ENCODE results near the gene EIF3B.
"Not testable (repeated sequence)": the region's sequence is repeated elsewhere in the genome, so short reads cannot be mapped to it uniquely, and the experiment has no call there.

Gene EIF3B

DNA sequence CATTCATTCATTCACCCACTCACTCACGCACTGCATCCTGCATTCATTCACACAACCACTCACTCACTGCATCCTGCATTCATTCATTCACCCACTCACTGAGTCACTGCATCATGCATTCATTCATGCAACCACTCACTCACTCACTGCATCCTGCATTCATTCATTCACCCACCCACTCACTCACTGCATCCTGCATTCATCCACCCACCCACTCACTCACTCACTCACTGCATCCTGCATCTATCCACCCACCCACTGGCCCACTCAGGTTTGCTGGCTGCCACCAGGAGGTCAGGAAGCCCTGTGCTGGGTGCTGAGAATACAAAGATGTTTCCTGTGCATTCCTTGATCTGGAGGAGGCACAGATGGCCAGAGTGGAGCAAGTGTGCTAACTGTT is 38.0 kb upstream of the EIF3B start:
- Histone ChIP-seq H3K9me3 (ENCODE audit: control insufficient read depth in 1 of 2, low read length in 2 of 2) (no peaks in the 10 kb centered on the region), H3K27me3 (ENCODE audit: low read depth, low read length) (no peaks in the 10 kb centered on the region), H3K27ac (ENCODE audit: low read length) (no peak overlapping the region), H3K4me3 (ENCODE audit: low read depth in 1 of 2, low read length in 2 of 2) (no peak overlapping the region), H3K36me3 (ENCODE audit: control insufficient read depth in 1 of 2, insufficient read depth in 2 of 2, low read length in 2 of 2) (no peaks in the 10 kb centered on the region), H3K4me1 (ENCODE audit: control insufficient read depth in 1 of 2, insufficient read depth in 2 of 2, low read length in 2 of 2) (peaks cover 0 to 5% of the 10 kb centered on the region in 2 donors)

DNA sequence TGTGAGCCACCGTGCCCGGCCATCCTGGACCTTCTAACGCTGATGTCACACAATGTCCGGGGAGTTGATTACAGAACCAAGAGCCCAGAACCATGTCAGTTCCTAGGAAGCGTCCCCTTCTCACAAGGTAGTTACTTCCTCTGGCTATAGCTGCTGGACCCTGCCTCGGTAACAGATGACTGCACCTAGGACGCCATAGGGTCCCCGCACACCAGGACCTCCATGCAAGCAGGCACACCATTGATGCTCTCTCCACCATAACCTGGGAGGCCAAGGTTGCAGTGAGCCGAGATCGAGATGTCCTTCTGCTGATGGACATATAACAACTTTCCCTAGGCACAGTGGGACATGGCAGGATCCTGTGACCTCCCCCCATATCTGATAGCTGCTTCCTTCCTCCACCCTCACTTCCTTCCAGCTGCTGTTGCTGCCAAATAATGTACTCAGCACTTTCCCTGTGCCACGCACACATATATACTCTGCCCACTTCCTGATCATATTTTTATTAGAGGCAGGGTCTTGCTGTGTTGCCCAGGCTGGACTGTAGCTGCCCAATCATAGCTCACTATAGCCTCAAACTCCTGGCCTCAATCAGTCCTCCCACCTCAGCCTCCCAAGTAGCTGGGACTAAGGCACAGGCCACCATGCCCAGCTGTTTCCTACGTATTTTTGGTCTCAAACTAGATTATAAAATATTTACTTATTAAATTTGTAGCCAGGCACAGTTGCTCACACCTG is 36.9 kb upstream of the EIF3B start:
- Histone ChIP-seq H3K27me3 (ENCODE audit: low read depth, low read length) (no peaks in the 10 kb centered on the region), H3K27ac (ENCODE audit: low read length) (no peak overlapping the region), H3K4me3 (ENCODE audit: low read depth in 1 of 2, low read length in 2 of 2) (no peak overlapping the region), H3K9me3 (ENCODE audit: control insufficient read depth in 1 of 2, low read length in 2 of 2) (no peaks in the 10 kb centered on the region), H3K4me1 (ENCODE audit: control insufficient read depth in 1 of 2, insufficient read depth in 2 of 2, low read length in 2 of 2) (peaks cover 0 to 5% of the 10 kb centered on the region in 2 donors), H3K36me3 (ENCODE audit: control insufficient read depth in 1 of 2, insufficient read depth in 2 of 2, low read length in 2 of 2) (no peaks in the 10 kb centered on the region)

DNA sequence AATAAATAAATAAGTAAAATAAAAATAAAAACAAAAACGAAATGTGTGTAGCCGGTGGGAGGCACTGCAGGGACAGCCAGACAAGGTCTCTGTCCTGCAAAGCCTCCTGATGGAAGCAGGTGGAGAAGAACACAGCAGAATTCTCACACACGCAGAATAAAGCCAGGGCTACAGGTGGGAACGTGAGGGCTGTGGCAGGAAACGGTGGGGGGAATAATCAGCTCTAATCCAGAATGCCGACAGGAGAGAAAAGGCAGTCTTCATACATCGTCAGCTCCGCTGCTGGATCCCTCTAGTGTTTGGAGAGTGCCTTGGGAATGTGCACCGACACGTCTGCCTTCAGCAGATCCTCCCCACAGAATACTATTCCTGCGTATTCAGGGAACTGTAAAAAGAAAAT is 33.6 kb upstream of the EIF3B start:
- H3K27ac ChIP-seq (ENCODE audit: low read length): no peak overlapping the region
- no peak overlapping the region for H3K4me3 ChIP-seq (ENCODE audit: low read depth in 1 of 2, low read length in 2 of 2)
- no peaks in the 10 kb centered on the region for H3K36me3 ChIP-seq (ENCODE audit: control insufficient read depth in 1 of 2, insufficient read depth in 2 of 2, low read length in 2 of 2)
- H3K4me1 ChIP-seq (ENCODE audit: control insufficient read depth in 1 of 2, insufficient read depth in 2 of 2, low read length in 2 of 2): no peaks in the 10 kb centered on the region
- no peaks in the 10 kb centered on the region for H3K9me3 ChIP-seq (ENCODE audit: control insufficient read depth in 1 of 2, low read length in 2 of 2)
- no peaks in the 10 kb centered on the region for H3K27me3 ChIP-seq (ENCODE audit: low read depth, low read length)

DNA sequence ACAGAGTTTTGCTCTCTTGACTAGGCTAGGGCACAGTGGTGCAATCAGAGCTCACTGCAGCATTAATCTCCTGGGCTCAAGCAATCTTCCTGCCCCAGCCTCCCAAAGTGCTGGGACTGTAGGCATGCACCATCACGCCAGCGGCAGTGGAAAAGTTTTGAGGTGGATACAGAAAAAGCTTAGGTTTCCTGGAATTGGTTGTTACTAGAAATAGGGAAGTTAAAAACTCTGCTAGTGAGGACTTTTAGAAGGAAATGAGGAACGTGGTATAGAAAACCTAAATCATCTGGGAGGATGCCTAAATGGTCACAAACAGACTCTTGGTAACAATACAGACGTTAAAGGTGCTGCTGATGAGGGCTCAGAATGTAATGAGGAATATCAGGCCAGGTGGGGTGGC is 29.5 kb upstream of the EIF3B start:
- Histone ChIP-seq H3K4me1 (ENCODE audit: control insufficient read depth in 1 of 2, insufficient read depth in 2 of 2, low read length in 2 of 2) (no peaks in the 10 kb centered on the region), H3K27ac (ENCODE audit: low read length) (no peak overlapping the region)

DNA sequence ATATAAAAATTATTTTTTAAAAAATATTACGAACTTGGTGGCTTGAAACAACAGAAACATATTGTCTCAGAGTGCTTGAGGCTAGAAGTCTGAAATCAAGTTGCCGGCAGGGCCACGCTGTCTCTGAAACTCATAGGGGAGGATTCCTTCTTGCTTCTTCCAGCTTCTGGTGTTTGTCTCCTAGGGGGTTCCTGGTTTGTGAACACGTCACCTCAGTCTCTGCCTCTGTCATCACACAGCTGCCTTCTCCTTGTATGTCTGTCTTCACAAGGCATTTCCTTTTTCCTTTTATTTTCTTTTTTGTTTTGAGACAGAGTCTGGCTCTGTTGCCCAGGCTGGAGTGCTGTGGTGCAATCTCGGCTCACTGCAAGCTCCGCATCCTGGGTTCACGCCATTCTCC is 27.7 kb upstream of the EIF3B start:
- H3K36me3 ChIP-seq (ENCODE audit: control insufficient read depth in 1 of 2, insufficient read depth in 2 of 2, low read length in 2 of 2): no peaks in the 10 kb centered on the region
- no peaks in the 10 kb centered on the region for H3K9me3 ChIP-seq (ENCODE audit: control insufficient read depth in 1 of 2, low read length in 2 of 2)
- no peak overlapping the region for H3K4me3 ChIP-seq (ENCODE audit: low read depth in 1 of 2, low read length in 2 of 2)
- no peaks in the 10 kb centered on the region for H3K4me1 ChIP-seq (ENCODE audit: control insufficient read depth in 1 of 2, insufficient read depth in 2 of 2, low read length in 2 of 2)
- no peak overlapping the region for H3K27ac ChIP-seq (ENCODE audit: low read length)
- H3K27me3 ChIP-seq (ENCODE audit: low read depth, low read length): no peaks in the 10 kb centered on the region

More for the DNA sequence above, 29.5 kb upstream of the EIF3B start:
- H3K36me3 ChIP-seq (ENCODE audit: control insufficient read depth in 1 of 2, insufficient read depth in 2 of 2, low read length in 2 of 2): no peaks in the 10 kb centered on the region
- no peaks in the 10 kb centered on the region for H3K27me3 ChIP-seq (ENCODE audit: low read depth, low read length)
- no peaks in the 10 kb centered on the region for H3K9me3 ChIP-seq (ENCODE audit: control insufficient read depth in 1 of 2, low read length in 2 of 2)
- H3K4me3 ChIP-seq (ENCODE audit: low read depth in 1 of 2, low read length in 2 of 2): no peak overlapping the region

DNA sequence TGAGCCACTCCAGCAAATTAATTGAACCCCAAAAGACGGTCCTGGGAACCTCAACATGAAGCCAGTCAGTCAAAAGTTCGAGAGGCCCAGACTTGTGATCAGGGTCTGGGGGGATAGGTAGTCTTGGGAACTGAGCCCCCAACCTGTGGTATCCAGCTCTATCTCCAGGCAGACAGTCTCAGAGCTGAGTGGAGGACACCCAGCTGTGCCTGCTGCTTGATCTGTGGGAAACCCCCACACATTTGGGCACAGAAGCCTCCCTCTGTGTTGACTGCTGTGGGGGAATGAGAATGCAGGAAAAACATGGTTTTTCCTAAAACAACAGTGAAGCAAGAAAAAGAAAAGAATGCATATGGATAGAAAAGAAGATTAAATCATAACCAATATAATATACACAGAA is 24.1 kb upstream of the EIF3B start:
- H3K27me3 ChIP-seq (ENCODE audit: low read depth, low read length): no peaks in the 10 kb centered on the region
- H3K27ac ChIP-seq (ENCODE audit: low read length): no peak overlapping the region
- no peaks in the 10 kb centered on the region for H3K4me1 ChIP-seq (ENCODE audit: control insufficient read depth in 1 of 2, insufficient read depth in 2 of 2, low read length in 2 of 2)
- H3K36me3 ChIP-seq (ENCODE audit: control insufficient read depth in 1 of 2, insufficient read depth in 2 of 2, low read length in 2 of 2): no peaks in the 10 kb centered on the region
- no peaks in the 10 kb centered on the region for H3K9me3 ChIP-seq (ENCODE audit: control insufficient read depth in 1 of 2, low read length in 2 of 2)
- no peak overlapping the region for H3K4me3 ChIP-seq (ENCODE audit: low read depth in 1 of 2, low read length in 2 of 2)

DNA sequence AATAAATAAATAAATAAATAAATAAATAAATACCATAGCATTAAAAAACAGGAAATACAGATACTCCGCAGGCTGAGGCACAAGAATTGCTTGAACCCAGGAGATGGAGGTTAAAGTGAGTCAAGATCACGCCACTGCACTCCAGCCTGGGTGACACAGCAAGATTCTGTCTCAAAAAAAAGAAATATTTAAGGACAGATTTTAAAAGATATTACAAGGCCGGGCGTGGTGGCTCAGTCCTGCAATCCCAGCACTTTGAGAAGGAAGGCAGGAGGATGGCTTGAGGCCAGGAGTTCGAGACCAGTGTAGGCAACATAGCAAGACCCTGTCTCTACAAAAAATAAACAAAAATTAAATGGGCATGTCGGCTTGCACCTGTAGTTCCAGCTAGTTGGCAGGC is 22.9 kb upstream of the EIF3B start:
- Histone ChIP-seq H3K36me3 (ENCODE audit: control insufficient read depth in 1 of 2, insufficient read depth in 2 of 2, low read length in 2 of 2) (no peaks in the 10 kb centered on the region), H3K27ac (ENCODE audit: low read length) (no peak overlapping the region), H3K4me3 (ENCODE audit: low read depth in 1 of 2, low read length in 2 of 2) (no peak overlapping the region), H3K4me1 (ENCODE audit: control insufficient read depth in 1 of 2, insufficient read depth in 2 of 2, low read length in 2 of 2) (no peaks in the 10 kb centered on the region), H3K9me3 (ENCODE audit: control insufficient read depth in 1 of 2, low read length in 2 of 2) (no peaks in the 10 kb centered on the region), H3K27me3 (ENCODE audit: low read depth, low read length) (no peaks in the 10 kb centered on the region)

DNA sequence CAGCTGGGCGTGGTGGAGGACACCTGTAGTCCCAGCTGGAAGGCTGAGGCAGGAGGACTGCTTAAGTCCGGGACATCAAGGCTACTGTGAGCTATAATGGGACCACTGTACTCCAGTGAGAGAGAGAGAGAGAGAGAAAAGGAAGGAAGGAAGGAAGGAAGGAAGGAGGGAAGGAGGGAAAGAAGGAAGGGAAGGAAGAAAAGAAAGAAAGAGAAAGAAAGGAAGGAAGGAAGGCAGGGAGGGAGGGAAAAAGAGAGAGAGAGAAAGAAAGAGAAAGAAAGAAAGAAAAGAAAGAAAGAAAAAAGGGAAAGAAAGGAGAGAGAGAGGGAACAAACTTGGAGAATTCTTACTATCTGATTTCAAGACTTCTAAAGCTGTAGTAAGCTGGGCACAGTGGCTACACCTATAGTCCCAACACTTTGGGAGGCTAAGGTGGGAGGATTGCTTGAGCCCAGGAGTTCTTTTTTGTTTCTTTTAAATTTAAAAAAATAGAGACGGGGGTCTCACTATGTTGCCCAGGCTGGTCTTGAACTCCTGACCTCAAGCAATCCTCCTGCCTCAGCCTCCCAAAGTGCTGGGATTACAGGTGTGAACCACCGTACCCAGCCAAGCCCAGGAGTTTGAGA is 21.9 kb upstream of the EIF3B start:
- not testable (repeated sequence) for H3K4me1 ChIP-seq (ENCODE audit: control insufficient read depth in 1 of 2, insufficient read depth in 2 of 2, low read length in 2 of 2); H3K27ac ChIP-seq (ENCODE audit: low read length); H3K4me3 ChIP-seq (ENCODE audit: low read depth in 1 of 2, low read length in 2 of 2); H3K9me3 ChIP-seq (ENCODE audit: control insufficient read depth in 1 of 2, low read length in 2 of 2); H3K36me3 ChIP-seq (ENCODE audit: control insufficient read depth in 1 of 2, insufficient read depth in 2 of 2, low read length in 2 of 2); H3K27me3 ChIP-seq (ENCODE audit: low read depth, low read length)

DNA sequence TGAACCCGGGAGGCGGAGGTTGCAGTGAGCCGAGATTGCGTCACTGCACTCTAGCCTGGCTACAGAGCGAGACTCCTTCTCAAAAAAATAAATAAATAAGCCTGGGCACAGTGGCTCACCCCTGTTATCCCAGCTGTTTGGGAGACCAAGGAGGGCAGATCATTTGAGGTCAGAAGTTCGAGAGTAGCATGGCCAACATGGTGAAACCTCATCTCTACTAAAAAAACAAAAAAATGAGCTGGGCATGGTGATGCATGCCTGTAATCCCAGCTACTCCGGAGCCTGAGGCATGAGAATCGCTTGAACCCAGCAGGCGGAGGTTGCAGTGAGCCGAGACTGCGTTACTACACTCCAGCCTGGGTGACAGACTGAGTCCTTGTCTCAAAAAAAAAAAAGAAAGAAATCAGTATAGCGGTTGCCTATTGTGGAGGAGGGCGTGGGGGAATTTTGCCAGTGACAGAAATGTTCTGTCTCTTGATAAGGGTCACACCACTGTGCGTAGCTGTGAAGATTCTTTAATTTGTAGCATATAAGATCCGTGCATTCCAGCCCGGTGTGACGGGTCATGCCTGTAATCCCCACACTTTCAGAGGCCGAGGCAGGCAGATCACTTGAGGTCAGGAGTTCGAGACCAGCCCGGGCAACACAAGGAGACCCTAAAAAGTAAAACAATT is 17.9 kb upstream of the EIF3B start:
- H3K27me3 ChIP-seq (ENCODE audit: low read depth, low read length): no peaks in the 10 kb centered on the region
- H3K27ac ChIP-seq (ENCODE audit: low read length): no peak overlapping the region
- H3K36me3 ChIP-seq (ENCODE audit: control insufficient read depth in 1 of 2, insufficient read depth in 2 of 2, low read length in 2 of 2): no peaks in the 10 kb centered on the region
- no peak overlapping the region for H3K4me3 ChIP-seq (ENCODE audit: low read depth in 1 of 2, low read length in 2 of 2)
- H3K9me3 ChIP-seq (ENCODE audit: control insufficient read depth in 1 of 2, low read length in 2 of 2): no peaks in the 10 kb centered on the region
- H3K4me1 ChIP-seq (ENCODE audit: control insufficient read depth in 1 of 2, insufficient read depth in 2 of 2, low read length in 2 of 2): no peaks in the 10 kb centered on the region

DNA sequence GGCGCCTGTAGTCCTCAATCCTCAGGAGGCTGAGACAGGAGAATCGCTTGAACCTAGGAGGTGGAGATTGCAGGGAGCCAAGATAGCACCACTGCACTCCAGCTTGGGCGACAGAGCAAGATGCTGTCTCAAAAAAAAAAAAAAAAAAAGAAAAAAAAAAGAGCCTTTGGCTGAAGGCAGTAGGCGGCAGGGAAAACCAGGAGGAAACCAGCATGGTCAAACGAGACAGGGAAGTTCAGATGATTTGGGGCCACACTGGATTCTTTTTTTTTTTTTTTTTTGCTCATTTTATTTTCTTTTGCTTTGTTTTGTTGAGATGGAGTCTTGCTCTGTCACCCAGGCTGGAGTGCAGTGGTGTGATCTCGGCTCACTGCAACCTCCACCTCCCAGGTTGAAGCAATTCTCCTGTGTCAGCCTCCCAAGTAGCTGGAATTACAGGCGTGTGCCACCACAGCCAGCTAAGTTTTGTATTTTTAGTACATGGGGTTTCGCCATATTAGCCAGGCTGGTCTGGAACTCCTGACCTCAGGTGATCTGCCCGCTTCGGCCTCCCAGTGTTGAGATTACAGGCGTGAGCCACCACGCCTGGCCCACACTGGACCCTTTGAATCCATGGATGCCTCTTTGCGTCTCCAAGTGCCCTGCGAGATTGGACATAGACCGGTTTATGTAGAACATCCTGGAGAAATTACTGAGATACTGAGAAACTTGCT is 7.1 kb upstream of the EIF3B start:
- H3K4me3 ChIP-seq (ENCODE audit: low read depth in 1 of 2, low read length in 2 of 2): peak overlapping the region in 1 of 2 donors; percentile 28
- not testable (repeated sequence) for H3K4me1 ChIP-seq (ENCODE audit: control insufficient read depth in 1 of 2, insufficient read depth in 2 of 2, low read length in 2 of 2); H3K27ac ChIP-seq (ENCODE audit: low read length)

DNA sequence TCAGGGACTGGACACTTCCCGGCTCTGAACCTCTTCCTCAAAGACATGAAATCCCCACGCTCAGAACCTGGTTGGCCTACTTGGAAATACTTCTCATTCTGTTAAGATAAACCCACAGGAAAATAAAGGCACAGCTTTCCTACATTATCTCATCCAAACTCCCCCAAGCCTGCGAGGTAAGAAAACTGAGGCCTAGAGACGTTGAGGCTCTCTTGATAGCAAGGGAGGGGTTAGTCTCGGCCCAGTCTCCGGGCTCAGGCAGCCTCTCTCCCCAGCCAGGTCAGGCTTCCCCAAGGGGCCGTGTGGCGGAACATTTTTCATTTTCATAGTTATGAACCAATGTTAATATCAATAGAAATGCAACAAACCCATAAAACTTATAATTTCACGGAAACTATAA is 4.6 kb upstream of the EIF3B start:
- Histone ChIP-seq H3K27ac (ENCODE audit: low read length) (no peak overlapping the region), H3K9me3 (ENCODE audit: control insufficient read depth in 1 of 2, low read length in 2 of 2) (no peaks in the 10 kb centered on the region), H3K36me3 (ENCODE audit: control insufficient read depth in 1 of 2, insufficient read depth in 2 of 2, low read length in 2 of 2) (peaks cover 0 to 8% of the 10 kb centered on the region in 2 donors), H3K4me3 (ENCODE audit: low read depth in 1 of 2, low read length in 2 of 2) (no peak overlapping the region), H3K27me3 (ENCODE audit: low read depth, low read length) (no peaks in the 10 kb centered on the region), H3K4me1 (ENCODE audit: control insufficient read depth in 1 of 2, insufficient read depth in 2 of 2, low read length in 2 of 2) (peaks cover 0 to 5% of the 10 kb centered on the region in 2 donors)

More for the DNA sequence above, 7.1 kb upstream of the EIF3B start:
- H3K9me3 ChIP-seq (ENCODE audit: control insufficient read depth in 1 of 2, low read length in 2 of 2); H3K27me3 ChIP-seq (ENCODE audit: low read depth, low read length); H3K36me3 ChIP-seq (ENCODE audit: control insufficient read depth in 1 of 2, insufficient read depth in 2 of 2, low read length in 2 of 2): not testable (repeated sequence)

Measured in muscle layer of duodenum (tissue), 2 donors.